Retinal pigment epithelial cell (primary cell): Measurements from ENCODE around the gene SARDH.

Experiments used
- DNase-seq: peaks from one replicate; pipeline ENCODE4 v3.0.0-alpha.2; 2010; ENCODE audit warnings: low read depth
- H3K4me3 ChIP-seq: 2 replicates; pipeline ENCODE4 v1.5.1; 2011; ENCODE audit warnings: mild to moderate bottlenecking, low read length, control low read depth, moderate library complexity
- TF ChIP-seq, protein P1 (sequence below): conservative IDR thresholded peaks from 2 replicates; pipeline ENCODE4 v1.5.1; 2011; ENCODE audit warnings: low read depth, low read length, control low read depth, inconsistent platforms

The SARDH gene

DNA sequence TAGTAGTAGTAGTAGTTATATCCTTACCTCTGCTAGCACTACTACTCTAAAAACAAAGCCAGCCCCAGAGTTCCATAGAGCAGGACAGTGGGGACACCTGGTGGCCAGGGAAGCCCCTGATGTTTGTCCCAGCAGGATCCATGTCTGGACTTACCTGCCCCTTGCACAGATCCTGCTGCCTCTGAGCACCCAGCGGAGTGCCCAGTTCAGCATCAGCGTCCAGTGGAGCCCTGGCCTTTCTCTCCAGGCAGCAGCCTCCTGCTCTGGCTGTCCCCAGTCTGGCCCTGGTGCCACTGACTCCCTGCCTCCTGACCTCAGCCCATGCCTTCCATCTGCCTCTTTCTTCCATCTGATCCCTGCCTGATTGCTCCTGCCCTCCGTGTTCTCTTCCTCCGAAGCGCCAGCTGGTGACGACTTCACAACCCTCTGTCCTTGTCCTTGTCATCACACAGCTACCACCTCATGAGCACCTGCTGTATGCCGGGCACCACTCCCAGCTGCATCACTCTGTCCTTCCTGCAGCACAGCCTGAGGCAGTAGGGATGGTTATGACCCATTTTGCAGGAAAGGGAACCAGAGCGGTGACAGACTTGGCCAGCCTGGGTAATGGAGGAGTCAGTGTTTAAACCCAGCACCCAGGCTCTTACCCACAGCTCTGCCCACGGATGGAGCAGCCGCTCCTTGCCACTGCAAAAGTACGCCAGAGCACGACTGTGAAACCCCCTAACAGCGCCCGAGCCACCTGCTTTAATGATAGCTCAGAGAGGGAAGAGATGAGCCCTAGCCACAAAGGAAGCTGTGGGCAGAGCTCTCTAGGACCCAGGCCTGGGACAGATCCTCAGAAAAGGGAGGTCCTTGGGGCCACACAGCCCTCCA, 11.5 kb downstream of the SARDH start:
- no peak overlapping the region for H3K4me3 ChIP-seq
- TF ChIP-seq, protein P1, sequence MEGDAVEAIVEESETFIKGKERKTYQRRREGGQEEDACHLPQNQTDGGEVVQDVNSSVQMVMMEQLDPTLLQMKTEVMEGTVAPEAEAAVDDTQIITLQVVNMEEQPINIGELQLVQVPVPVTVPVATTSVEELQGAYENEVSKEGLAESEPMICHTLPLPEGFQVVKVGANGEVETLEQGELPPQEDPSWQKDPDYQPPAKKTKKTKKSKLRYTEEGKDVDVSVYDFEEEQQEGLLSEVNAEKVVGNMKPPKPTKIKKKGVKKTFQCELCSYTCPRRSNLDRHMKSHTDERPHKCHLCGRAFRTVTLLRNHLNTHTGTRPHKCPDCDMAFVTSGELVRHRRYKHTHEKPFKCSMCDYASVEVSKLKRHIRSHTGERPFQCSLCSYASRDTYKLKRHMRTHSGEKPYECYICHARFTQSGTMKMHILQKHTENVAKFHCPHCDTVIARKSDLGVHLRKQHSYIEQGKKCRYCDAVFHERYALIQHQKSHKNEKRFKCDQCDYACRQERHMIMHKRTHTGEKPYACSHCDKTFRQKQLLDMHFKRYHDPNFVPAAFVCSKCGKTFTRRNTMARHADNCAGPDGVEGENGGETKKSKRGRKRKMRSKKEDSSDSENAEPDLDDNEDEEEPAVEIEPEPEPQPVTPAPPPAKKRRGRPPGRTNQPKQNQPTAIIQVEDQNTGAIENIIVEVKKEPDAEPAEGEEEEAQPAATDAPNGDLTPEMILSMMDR = peak; percentile 75
- DNase-seq = no peak

GRCh38 chr9:133725886-133726285, 12.3 kb downstream of the SARDH start:
- TF ChIP-seq, protein P1 = no peak
- no peak overlapping the region for H3K4me3 ChIP-seq
- DNase-seq = no peak

DNA sequence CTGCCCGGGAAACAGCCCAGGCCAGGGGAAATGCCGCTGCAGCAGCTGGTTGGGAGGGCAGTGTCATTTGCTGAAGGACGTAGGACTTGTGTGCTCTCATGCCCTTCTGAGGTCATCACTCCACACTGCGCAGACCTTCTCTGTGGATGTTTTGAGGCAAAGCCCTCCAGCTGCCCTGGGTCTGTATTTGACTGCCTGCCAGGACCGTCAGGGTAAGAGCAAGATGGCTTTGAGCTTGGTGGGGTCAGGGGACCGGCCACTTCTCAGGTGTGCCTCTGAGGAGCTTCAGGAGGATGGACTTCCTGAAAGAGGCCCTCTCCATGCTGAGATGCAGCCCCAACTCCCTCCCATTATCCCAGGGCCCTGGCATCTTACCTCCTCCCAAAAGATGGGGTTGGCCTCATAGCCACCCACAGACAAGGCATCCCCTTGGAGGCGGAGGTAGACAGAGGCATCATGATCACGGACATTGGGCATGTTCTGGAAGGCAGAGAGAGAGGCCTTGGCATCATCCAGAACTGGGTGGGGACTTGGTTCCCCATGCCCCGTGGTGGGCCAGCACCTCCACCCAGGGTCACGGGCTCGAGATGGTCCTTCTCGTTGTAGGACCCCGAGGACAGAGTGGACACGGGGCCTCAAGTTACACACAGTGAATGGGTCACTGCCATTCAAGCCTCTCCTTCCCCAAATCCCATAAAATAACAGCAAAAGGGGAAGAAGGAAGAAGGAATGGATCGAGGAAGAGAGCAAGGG, 19.4 kb downstream of the SARDH start:
- H3K4me3 ChIP-seq = no peak overlapping the region
- TF ChIP-seq, protein P1 = no peak
- DNase-seq = no peak

- H3K4me3 ChIP-seq = no peak overlapping the region
- DNase-seq = no peak
- TF ChIP-seq, protein P1 = no peak
Observed at GRCh38 chr9:133717113-133718031, 20.8 kb downstream of the SARDH start.

- H3K4me3 ChIP-seq = no peak overlapping the region
- no peak for DNase-seq
- TF ChIP-seq, protein P1 = no peak
Observed at GRCh38 chr9:133716564-133717112, 21.5 kb downstream of the SARDH start.

GRCh38 chr9:133715866-133716563, 22.1 kb downstream of the SARDH start:
- no peak for DNase-seq
- TF ChIP-seq, protein P1 = peak; percentile 53
- no peak overlapping the region for H3K4me3 ChIP-seq
